ENCODE measurements around the gene RIN1.

Gene RIN1

DNA sequence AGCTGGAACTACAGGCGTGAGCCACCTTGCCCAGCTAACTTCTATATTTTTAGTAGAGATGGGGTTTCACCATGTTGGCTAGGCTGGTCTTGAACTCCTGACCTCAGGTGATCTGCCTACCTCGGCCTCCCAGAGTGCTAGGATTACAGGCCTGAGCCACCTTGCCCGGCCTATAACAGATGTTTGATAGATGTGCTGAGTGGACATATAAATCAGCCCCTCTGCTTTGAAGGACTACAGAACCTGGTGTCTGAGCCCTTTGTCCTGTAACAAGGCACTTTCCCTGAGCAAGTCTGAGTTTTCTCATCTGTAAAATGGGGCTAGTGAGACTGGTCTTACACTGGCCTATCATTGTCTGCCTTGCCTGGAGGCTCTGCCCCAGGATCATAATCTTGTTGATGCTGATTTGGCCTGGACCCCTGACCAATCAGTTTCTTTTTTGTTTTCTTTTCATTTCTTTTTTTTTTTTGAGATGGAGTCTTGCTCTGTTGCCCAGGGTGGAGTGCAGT lies 7.0 kb downstream of the RIN1 start:
- no peaks in the 10 kb centered on the region for H3K27me3 ChIP-seq (ENCODE audit: insufficient read depth, low read length, poor library complexity, severe bottlenecking)
- H3K36me3 ChIP-seq (ENCODE audit: insufficient read depth, low read length): no peaks in the 10 kb centered on the region
- peaks cover 31% of the 10 kb centered on the region for H3K4me1 ChIP-seq (ENCODE audit: insufficient read depth, low read length, poor library complexity, severe bottlenecking)
- no peaks in the 10 kb centered on the region for H4K20me1 ChIP-seq (ENCODE audit: insufficient read depth, low read length, poor library complexity, severe bottlenecking)
- H3K9ac ChIP-seq (ENCODE audit: low read depth, low read length, poor library complexity, severe bottlenecking): no peak overlapping the region
- no peak overlapping the region for H3K4me2 ChIP-seq (ENCODE audit: low read depth, low read length, poor library complexity, severe bottlenecking)
- TF ChIP-seq, protein P1, sequence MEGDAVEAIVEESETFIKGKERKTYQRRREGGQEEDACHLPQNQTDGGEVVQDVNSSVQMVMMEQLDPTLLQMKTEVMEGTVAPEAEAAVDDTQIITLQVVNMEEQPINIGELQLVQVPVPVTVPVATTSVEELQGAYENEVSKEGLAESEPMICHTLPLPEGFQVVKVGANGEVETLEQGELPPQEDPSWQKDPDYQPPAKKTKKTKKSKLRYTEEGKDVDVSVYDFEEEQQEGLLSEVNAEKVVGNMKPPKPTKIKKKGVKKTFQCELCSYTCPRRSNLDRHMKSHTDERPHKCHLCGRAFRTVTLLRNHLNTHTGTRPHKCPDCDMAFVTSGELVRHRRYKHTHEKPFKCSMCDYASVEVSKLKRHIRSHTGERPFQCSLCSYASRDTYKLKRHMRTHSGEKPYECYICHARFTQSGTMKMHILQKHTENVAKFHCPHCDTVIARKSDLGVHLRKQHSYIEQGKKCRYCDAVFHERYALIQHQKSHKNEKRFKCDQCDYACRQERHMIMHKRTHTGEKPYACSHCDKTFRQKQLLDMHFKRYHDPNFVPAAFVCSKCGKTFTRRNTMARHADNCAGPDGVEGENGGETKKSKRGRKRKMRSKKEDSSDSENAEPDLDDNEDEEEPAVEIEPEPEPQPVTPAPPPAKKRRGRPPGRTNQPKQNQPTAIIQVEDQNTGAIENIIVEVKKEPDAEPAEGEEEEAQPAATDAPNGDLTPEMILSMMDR (conservative IDR thresholded peaks at IDR 0.05; ENCODE audit: low read length): no peak
- TF ChIP-seq EZH2phosphoT487 (IDR thresholded peaks at IDR 0.05; ENCODE audit: borderline replicate concordance): no peak
- no peaks in the 10 kb centered on the region for H3F3A ChIP-seq (ENCODE audit: low read depth)
- H3K79me2 ChIP-seq (ENCODE audit: insufficient read depth, low read length): no peaks in the 10 kb centered on the region
- H3K4me3 ChIP-seq (ENCODE audit: low read length, poor library complexity, severe bottlenecking): no peak overlapping the region
- H3K9me2 ChIP-seq (replicated peaks; ENCODE audit: low read depth, low read length): no peaks in the 10 kb centered on the region
- H2AFZ ChIP-seq (ENCODE audit: low read length): no peak overlapping the region
- no peaks in the 10 kb centered on the region for H3K9me3 ChIP-seq (ENCODE audit: insufficient read depth, low read depth, low read length)

DNA sequence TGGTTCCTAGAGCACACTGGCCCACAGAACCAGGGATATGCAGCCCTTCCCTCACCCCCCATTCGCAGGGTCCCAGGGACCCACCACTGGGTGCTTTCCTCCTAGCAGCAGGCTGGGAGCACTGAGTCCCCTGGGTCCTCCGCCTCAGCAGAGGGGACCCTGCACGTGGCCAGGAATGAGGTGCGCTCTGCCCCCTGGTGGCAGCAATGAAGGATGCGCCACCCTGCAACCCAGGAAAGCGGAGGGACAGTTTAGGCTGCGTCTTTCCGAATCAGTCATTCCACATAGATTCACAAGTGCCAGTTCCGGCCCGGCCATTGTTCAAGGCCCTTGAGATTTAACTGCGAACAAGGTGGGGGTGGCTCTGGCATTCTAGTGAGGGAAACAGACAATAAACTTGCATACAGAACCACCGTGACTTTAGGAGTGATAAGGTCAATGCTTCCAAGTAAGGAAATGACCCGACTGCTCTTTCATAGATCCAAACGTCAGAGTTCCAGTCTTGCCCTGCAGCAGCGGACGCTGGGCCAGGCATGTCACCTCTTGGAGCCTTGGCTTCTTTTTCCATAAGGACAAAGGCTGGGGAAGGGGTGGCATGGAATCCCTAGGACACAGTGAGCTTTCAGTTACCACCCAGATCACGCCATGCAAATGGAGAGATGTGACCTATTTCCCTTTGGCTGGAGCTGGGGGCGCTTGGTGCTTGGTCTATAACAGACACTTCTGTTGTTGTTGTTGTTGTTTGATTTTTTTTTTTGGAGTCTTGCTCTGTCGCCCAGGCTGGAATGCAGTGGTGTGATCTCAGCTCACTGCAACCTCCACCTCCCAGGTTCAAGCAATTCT lies 7.7 kb downstream of the RIN1 start:
- H3K36me3 ChIP-seq (ENCODE audit: insufficient read depth, low read length): no peaks in the 10 kb centered on the region
- H3K27me3 ChIP-seq (ENCODE audit: insufficient read depth, low read length, poor library complexity, severe bottlenecking): no peaks in the 10 kb centered on the region
- no peaks in the 10 kb centered on the region for H3K9me3 ChIP-seq (ENCODE audit: insufficient read depth, low read depth, low read length)
- H3K9me2 ChIP-seq (replicated peaks; ENCODE audit: low read depth, low read length): no peaks in the 10 kb centered on the region
- no peak for TF ChIP-seq EZH2phosphoT487 (IDR thresholded peaks at IDR 0.05; ENCODE audit: borderline replicate concordance)
- TF ChIP-seq, protein P1 (conservative IDR thresholded peaks at IDR 0.05; ENCODE audit: low read length): peak; percentile 93
- peak overlapping the region; percentile 15 for H3K9ac ChIP-seq (ENCODE audit: low read depth, low read length, poor library complexity, severe bottlenecking)
- no peaks in the 10 kb centered on the region for H3K79me2 ChIP-seq (ENCODE audit: insufficient read depth, low read length)
- H3F3A ChIP-seq (ENCODE audit: low read depth): no peaks in the 10 kb centered on the region
- peak overlapping the region; percentile 17 for H3K4me2 ChIP-seq (ENCODE audit: low read depth, low read length, poor library complexity, severe bottlenecking)
- H3K4me3 ChIP-seq (ENCODE audit: low read length, poor library complexity, severe bottlenecking): no peak overlapping the region
- peak overlapping the region; percentile 88 for H2AFZ ChIP-seq (ENCODE audit: low read length)
- H3K4me1 ChIP-seq (ENCODE audit: insufficient read depth, low read length, poor library complexity, severe bottlenecking): peaks cover 31% of the 10 kb centered on the region
- H4K20me1 ChIP-seq (ENCODE audit: insufficient read depth, low read length, poor library complexity, severe bottlenecking): no peaks in the 10 kb centered on the region

DNA sequence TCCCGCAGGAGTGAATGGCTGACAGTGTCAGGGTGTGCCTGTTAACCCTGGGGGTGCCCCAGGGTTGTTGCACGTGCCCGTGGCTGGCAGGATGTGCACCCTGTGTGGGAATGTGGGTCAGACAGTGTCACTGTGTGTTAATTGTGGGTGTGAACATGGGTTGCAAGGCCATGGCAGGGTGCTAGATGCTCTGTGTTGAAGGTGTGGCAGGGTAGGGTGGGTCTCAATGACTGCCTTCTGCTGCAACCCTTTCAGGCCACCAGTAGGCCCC lies 8.3 kb downstream of the RIN1 start:
- TF ChIP-seq, protein P1 (conservative IDR thresholded peaks at IDR 0.05; ENCODE audit: low read length): no peak
- TF ChIP-seq EZH2phosphoT487 (IDR thresholded peaks at IDR 0.05; ENCODE audit: borderline replicate concordance): no peak
- H3F3A ChIP-seq (ENCODE audit: low read depth): no peaks in the 10 kb centered on the region
- no peak overlapping the region for H3K9ac ChIP-seq (ENCODE audit: low read depth, low read length, poor library complexity, severe bottlenecking)
- H3K9me2 ChIP-seq (replicated peaks; ENCODE audit: low read depth, low read length): no peaks in the 10 kb centered on the region
- peak overlapping the region; percentile 88 for H2AFZ ChIP-seq (ENCODE audit: low read length)
- H3K27me3 ChIP-seq (ENCODE audit: insufficient read depth, low read length, poor library complexity, severe bottlenecking): no peaks in the 10 kb centered on the region
- no peaks in the 10 kb centered on the region for H3K9me3 ChIP-seq (ENCODE audit: insufficient read depth, low read depth, low read length)
- no peak overlapping the region for H3K4me3 ChIP-seq (ENCODE audit: low read length, poor library complexity, severe bottlenecking)
- no peaks in the 10 kb centered on the region for H3K79me2 ChIP-seq (ENCODE audit: insufficient read depth, low read length)
- H3K36me3 ChIP-seq (ENCODE audit: insufficient read depth, low read length): no peaks in the 10 kb centered on the region
- peaks cover 31% of the 10 kb centered on the region for H3K4me1 ChIP-seq (ENCODE audit: insufficient read depth, low read length, poor library complexity, severe bottlenecking)
- no peaks in the 10 kb centered on the region for H4K20me1 ChIP-seq (ENCODE audit: insufficient read depth, low read length, poor library complexity, severe bottlenecking)
- H3K4me2 ChIP-seq (ENCODE audit: low read depth, low read length, poor library complexity, severe bottlenecking): no peak overlapping the region

All from Loucy (cell line).